Natural killer cell (primary cell): ENCODE data around the gene YPEL1. TPM values are rescaled to one million over a fixed set of nuclear protein-coding genes. Genes with fewer than 3 reads are reported as not detected.
A peak's percentile ranks its signal among the peaks of the same experiment; 100 is the strongest.
"Not testable (repeated sequence)": the region's sequence is repeated elsewhere in the genome, so short reads cannot be mapped to it uniquely, and the experiment has no call there.

Experiments used
- ATAC-seq, 3 donors: fragments of 150-1000 bp in 2 of 3; fragments of 200-7000 bp in 1 of 3; cut with Tn5 transposase; 1 replicate in 1 of 3; 2 replicates in 2 of 3; pipeline ENCODE4 v1.10.0; 2021; ENCODE audit warnings: mild to moderate bottlenecking in 2 of 3, moderate library complexity in 2 of 3
- DNase-seq, 2 donors: peaks; one replicate each; pipeline versions ENCODE4 v3.0.0 to v3.0.0-alpha.2; 2013 to 2021; ENCODE audit warnings: mixed read lengths in 1 of 2
- H3K27ac ChIP-seq: one replicate; pipeline ENCODE4 v1.5.1; 2013; ENCODE audit warnings: mild to moderate bottlenecking, low read length
- H3K27me3 ChIP-seq: one replicate; pipeline ENCODE4 v1.6.1; 2013; ENCODE audit warnings: low read length; ENCODE audit not compliant: control insufficient read depth, insufficient read depth
- H3K36me3 ChIP-seq: one replicate; pipeline ENCODE4 v1.6.1; 2013; ENCODE audit warnings: low read length; ENCODE audit not compliant: control insufficient read depth, insufficient read depth
- H3K4me1 ChIP-seq: one replicate; pipeline ENCODE4 v1.6.1; 2013; ENCODE audit warnings: low read length; ENCODE audit not compliant: control insufficient read depth, insufficient read depth
- H3K4me3 ChIP-seq: one replicate; pipeline ENCODE4 v1.5.1; 2013; ENCODE audit warnings: low read length
- H3K9me3 ChIP-seq: one replicate; pipeline ENCODE4 v1.6.1; 2013; ENCODE audit warnings: low read length; ENCODE audit not compliant: control insufficient read depth, insufficient read depth
- H3K27ac Mint-ChIP-seq, 2 donors: one replicate each; pipeline ENCODE4 v1.8.0; 2022; ENCODE audit warnings: mild to moderate bottlenecking in 2 of 2, mixed read lengths in 2 of 2, moderate library complexity in 1 of 2
- H3K27me3 Mint-ChIP-seq, 2 donors: one replicate each; pipeline ENCODE4 v1.8.0; 2022; ENCODE audit warnings: low read depth in 2 of 2, mixed read lengths in 2 of 2
- H3K36me3 Mint-ChIP-seq: one replicate; pipeline ENCODE4 v1.8.0; 2022; ENCODE audit warnings: mixed read lengths
- H3K4me1 Mint-ChIP-seq, 2 donors: one replicate each; pipeline ENCODE4 v1.8.0; 2022; ENCODE audit warnings: mixed read lengths in 2 of 2
- H3K4me3 Mint-ChIP-seq: one replicate; pipeline ENCODE4 v1.8.0; 2022; ENCODE audit warnings: mild to moderate bottlenecking, moderate library complexity, mixed read lengths
- H3K9me3 Mint-ChIP-seq, 2 donors: one replicate each; pipeline ENCODE4 v1.8.0; 2022; ENCODE audit warnings: mixed read lengths in 2 of 2
- CTCF ChIP-seq: fragments of 200-600 bp; IDR thresholded peaks from one replicate; pipeline ENCODE4 v1.8.0; 2022; ENCODE audit warnings: antibody characterized with exemption
- WGBS: methylation state at CpG from one replicate; pipeline ENCODE4 v1.1.7; 2013; ENCODE audit warnings: missing lambda C conversion rate; ENCODE audit not compliant: insufficient coverage; 5-methylcytosine and 5-hydroxymethylcytosine counted together
- intact Hi-C: fragments of 100-400 bp; cut with micrococcal nuclease; formaldehyde crosslinking; loops from one replicate; pipeline ENCODE4 v1.14.2; 2022
- total RNA-seq, 4 donors: library from RNA; stranded (reverse); fragments of 120-200 nt in 1 of 4; gene quantifications; one replicate each; pipeline versions ENCODE4 v1.2.3 to v1.2.4, GENCODE V29; 2013 to 2022

Gene YPEL1
- total RNA-seq, 3 donors from 2014 or later (not counting 1 experiment from before 2014, with no cell fraction given), result 59.9 to 86.3 (median 68.8) TPM

GRCh38 chr22:21679383-21679782 is 56.2 kb downstream of the YPEL1 start:
- peaks cover 61% of the 10 kb centered on the region for H3K4me1 ChIP-seq
- intact Hi-C loops, result no loop called here
- no peaks in the 10 kb centered on the region for H3K9me3 ChIP-seq
- peaks cover 32% of the 10 kb centered on the region for H3K36me3 ChIP-seq
- Mint-ChIP-seq H3K4me3 (no peak overlapping the region), H3K9me3 (no peaks in the 10 kb centered on the region), H3K36me3 (no peaks in the 10 kb centered on the region), H3K27me3 (no peaks in the 10 kb centered on the region), H3K4me1 (peaks cover 26 to 56% of the 10 kb centered on the region in 2 donors), H3K27ac (peak overlapping the region in 1 of 2 donors; percentile 91)
- TF ChIP-seq CTCF, result no peak
- ATAC-seq (no peak), DNase-seq (no peak)
- no peak overlapping the region for H3K4me3 ChIP-seq
- no peak overlapping the region for H3K27ac ChIP-seq
- 98% methylated on average over 4 of the region's 4 CpGs for WGBS
- H3K27me3 ChIP-seq, result no peaks in the 10 kb centered on the region

- H3K4me3 Mint-ChIP-seq, result peak overlapping the region; percentile 68
These were observed 56.8 kb downstream of the YPEL1 start for GRCh38 chr22:21678842-21679241.

GRCh38 chr22:21677606-21678443 is 57.8 kb downstream of the YPEL1 start:
- Histone ChIP-seq H3K27ac (no peak overlapping the region), H3K4me3 (no peak overlapping the region), H3K4me1 (peaks cover 59% of the 10 kb centered on the region), H3K36me3 (peaks cover 39% of the 10 kb centered on the region), H3K9me3 (no peaks in the 10 kb centered on the region), H3K27me3 (no peaks in the 10 kb centered on the region)
- Mint-ChIP-seq H3K4me1 (peaks cover 26 to 64% of the 10 kb centered on the region in 2 donors), H3K4me3 (peak overlapping the region; percentile 68), H3K27me3 (no peaks in the 10 kb centered on the region), H3K27ac (peak overlapping the region; percentile 50 to 82), H3K36me3 (peaks cover 9% of the 10 kb centered on the region), H3K9me3 (no peaks in the 10 kb centered on the region)
- WGBS, result 80% methylated on average over 15 of the region's 15 CpGs
- intact Hi-C loops, result no loop called here
- DNase-seq (no peak), ATAC-seq (peak in 1 of 3 donors; percentile 16)
- no peak for TF ChIP-seq CTCF

More at GRCh38 chr22:21678842-21679241, 56.8 kb downstream of the YPEL1 start:
- H3K36me3 Mint-ChIP-seq, DNase-seq, H3K27me3 ChIP-seq, H3K27ac ChIP-seq, H3K27me3 Mint-ChIP-seq, H3K9me3 ChIP-seq, H3K4me3 ChIP-seq, H3K9me3 Mint-ChIP-seq, ATAC-seq, intact Hi-C loops: not testable (repeated sequence)
- H3K4me1 ChIP-seq, result peaks cover 61% of the 10 kb centered on the region
- Mint-ChIP-seq H3K27ac (peak overlapping the region; percentile 34 to 82), H3K4me1 (peaks cover 26 to 59% of the 10 kb centered on the region in 2 donors)
- 98% methylated on average over 5 of the region's 12 CpGs for WGBS
- H3K36me3 ChIP-seq, result peaks cover 36% of the 10 kb centered on the region

GRCh38 chr22:21674638-21675245 is 60.9 kb downstream of the YPEL1 start:
- no peak for TF ChIP-seq CTCF
- 96% methylated on average over 12 of the region's 12 CpGs for WGBS
- Mint-ChIP-seq H3K4me1 (peaks cover 10 to 50% of the 10 kb centered on the region in 2 donors), H3K36me3 (peaks cover 16% of the 10 kb centered on the region), H3K27ac (peak overlapping the region in 1 of 2 donors; percentile 51), H3K4me3 (no peak overlapping the region), H3K9me3 (no peaks in the 10 kb centered on the region), H3K27me3 (no peaks in the 10 kb centered on the region)
- Histone ChIP-seq H3K36me3 (peaks cover 58% of the 10 kb centered on the region), H3K27me3 (no peaks in the 10 kb centered on the region), H3K4me1 (peaks cover 28% of the 10 kb centered on the region), H3K9me3 (no peaks in the 10 kb centered on the region), H3K27ac (no peak overlapping the region), H3K4me3 (no peak overlapping the region)
- no peak for DNase-seq
- no peak for ATAC-seq
- intact Hi-C loops, result no loop called here
